Small intestine (tissue), 7 donors: ENCODE data around the gene HOXD13. TPM values are rescaled to one million over a fixed set of nuclear protein-coding genes. Genes with fewer than 3 reads are reported as not detected.
A peak's percentile ranks its signal among the peaks of the same experiment; 100 is the strongest.

Experiments used
- DNase-seq, 2 donors: peaks; one replicate each; pipeline versions ENCODE4 v3.0.0 to v3.0.0-alpha.2; 2013
- FAIRE-seq: peaks from 2 replicates; lab custom pipeline; 2012; peaks lifted over from hg19 to GRCh38; lab: Jason Lieb, UNC
- H3K27ac ChIP-seq, 3 donors: one replicate each; pipeline ENCODE4 v1.5.1; 2013; ENCODE audit warnings: low read length in 2 of 3, mild to moderate bottlenecking in 2 of 3, control low read depth in 1 of 3, inconsistent platforms in 1 of 3, low read depth in 1 of 3, moderate library complexity in 1 of 3
- H3K27me3 ChIP-seq, 3 donors: one replicate each; pipeline ENCODE4 v1.6.1; 2013; ENCODE audit warnings: low read length in 3 of 3, inconsistent platforms in 1 of 3; ENCODE audit not compliant: control insufficient read depth in 3 of 3, insufficient read depth in 3 of 3
- H3K36me3 ChIP-seq, 3 donors: one replicate each; pipeline ENCODE4 v1.6.1; 2013; ENCODE audit warnings: low read length in 3 of 3, inconsistent platforms in 1 of 3, low read depth in 1 of 3, mild to moderate bottlenecking in 1 of 3, moderate library complexity in 1 of 3; ENCODE audit not compliant: control insufficient read depth in 3 of 3, insufficient read depth in 2 of 3
- H3K4me1 ChIP-seq, 3 donors: one replicate each; pipeline ENCODE4 v1.6.1; 2013; ENCODE audit warnings: low read length in 2 of 3, inconsistent platforms in 1 of 3, low read depth in 1 of 3, mild to moderate bottlenecking in 1 of 3, moderate library complexity in 1 of 3; ENCODE audit not compliant: control insufficient read depth in 3 of 3, insufficient read depth in 2 of 3
- H3K4me3 ChIP-seq, 3 donors: one replicate each; pipeline ENCODE4 v1.5.1; 2013; ENCODE audit warnings: low read length in 3 of 3, control low read depth in 1 of 3, inconsistent platforms in 1 of 3, low read depth in 1 of 3, mild to moderate bottlenecking in 1 of 3, moderate library complexity in 1 of 3
- H3K9me3 ChIP-seq, 2 donors: one replicate each; pipeline ENCODE4 v1.6.1; 2013; ENCODE audit warnings: low read depth in 1 of 2, low read length in 1 of 2; ENCODE audit not compliant: control insufficient read depth in 2 of 2, insufficient read depth in 1 of 2
- WGBS, 3 donors: extraction: QIAGEN DNeasy Blood & Tissue Kit; methylation state at CpG; one replicate each; pipeline ENCODE4 v1.1.7; 2013; 5-methylcytosine and 5-hydroxymethylcytosine counted together
- polyA plus RNA-seq, 4 donors: library from polyadenylated mRNA; stranded (reverse) in 3 of 4; unstranded in 1 of 4; fragments of 200-250 nt in 3 of 4; fragments of 120-200 nt in 1 of 4; gene quantifications; one replicate each; pipeline versions ENCODE4 v1.2.1 to v1.2.3, GENCODE V29; 2013
- donor health status: healthy with polysubstance abuse.
- donor health status: control.
- donor health status: control.
- donor health status: Bipolar disorder and iron deficiency.
- donor health status: healthy.

The HOXD13 gene
- polyA plus RNA-seq, 4 donors = not detected

- WGBS, 3 donors = 20 to 36% (median 31%) methylated on average over 4 of the region's 4 CpGs
These were observed 35.2 kb downstream of the HOXD13 start for GRCh38 chr2:176127774-176128072.

GRCh38 chr2:176128172-176128981 is 35.9 kb downstream of the HOXD13 start:
- Histone ChIP-seq H3K27ac (peak overlapping the region in 2 of 3 donors; percentile 17 to 77), H3K27me3 (peaks cover 7 to 91% (median 39%) of the 10 kb centered on the region in 3 donors), H3K4me3 (peak overlapping the region in 1 of 3 donors; percentile 41), H3K36me3 (no peaks in the 10 kb centered on the region), H3K9me3 (no peaks in the 10 kb centered on the region), H3K4me1 (peaks cover 0 to 2% (median 2%) of the 10 kb centered on the region in 3 donors)
- FAIRE-seq (no peak), DNase-seq (peak in 1 of 2 donors; percentile 55)
- 6 to 13% (median 11%) methylated on average over 45 to 49 of the region's 49 CpGs for WGBS, 3 donors

More at GRCh38 chr2:176127774-176128072, 35.2 kb downstream of the HOXD13 start:
- DNase-seq (no peak), FAIRE-seq (no peak)
- H3K36me3 ChIP-seq = no peaks in the 10 kb centered on the region
- H3K27me3 ChIP-seq = peaks cover 10 to 90% (median 42%) of the 10 kb centered on the region in 3 donors
- no peak overlapping the region for H3K27ac ChIP-seq
- H3K4me1 ChIP-seq = peaks cover 0 to 2% (median 2%) of the 10 kb centered on the region in 3 donors
- no peaks in the 10 kb centered on the region for H3K9me3 ChIP-seq
- no peak overlapping the region for H3K4me3 ChIP-seq

DNA sequence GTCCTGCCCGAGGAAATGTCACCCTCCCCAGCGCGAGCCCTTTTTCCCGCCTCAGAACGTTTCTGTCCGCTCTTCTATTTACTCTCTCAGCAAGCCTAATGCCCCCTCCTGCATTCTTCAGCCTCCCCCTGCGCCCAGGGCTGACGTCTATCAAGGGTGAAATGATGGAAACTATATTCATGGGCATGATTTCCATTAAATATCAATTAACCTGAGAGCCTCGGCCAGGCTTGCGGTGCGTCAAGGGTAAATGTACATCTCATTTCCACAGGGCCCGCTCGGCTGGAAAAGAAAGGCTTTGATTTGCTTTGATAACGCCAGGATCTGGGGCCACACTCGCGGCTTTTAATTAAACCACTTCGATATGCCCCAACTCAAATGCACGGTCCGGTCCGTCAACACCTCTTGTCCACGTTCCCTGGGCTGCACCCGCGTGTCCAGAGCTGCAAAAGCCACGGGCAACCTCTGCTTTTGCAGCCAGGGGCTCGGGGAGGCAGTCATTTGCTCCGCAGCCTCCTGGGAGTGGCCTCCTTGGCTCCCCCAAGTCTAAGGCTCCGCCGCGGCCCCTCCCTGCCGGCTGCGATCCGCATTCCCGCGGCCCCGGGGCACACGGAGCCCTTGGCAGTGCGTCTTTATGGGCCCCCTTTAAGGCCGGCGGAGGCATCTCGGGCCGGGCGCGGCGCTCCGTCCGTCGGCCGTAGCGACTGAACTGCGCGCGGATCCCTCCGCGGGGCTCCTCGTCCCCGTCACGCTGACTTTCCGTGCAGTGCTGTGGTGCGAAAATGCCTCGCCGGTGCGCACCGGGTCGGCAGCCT is 36.7 kb downstream of the HOXD13 start, which contains the start of gene HOXD8:
TSS of gene HOXD8 (plus strand) at position 724 of the 815 bp plus-strand sequence. CDS start 662 bp downstream, outside the sequence.
- Histone ChIP-seq H3K27ac (peak within 1 kb of the TSS in 2 of 3 donors; percentile 75 to 77), H3K9me3 (no peaks in the 10 kb centered on the region), H3K4me1 (peaks cover 0 to 2% (median 2%) of the 10 kb centered on the region in 3 donors), H3K4me3 (peak within 1 kb of the TSS; percentile 41 to 45 (median 44)), H3K27me3 (peaks cover 7 to 91% (median 37%) of the 10 kb centered on the region in 3 donors), H3K36me3 (no peaks in the 10 kb centered on the region)
- DNase-seq (peak in 1 of 2 donors; percentile 76), FAIRE-seq (no peak)
- WGBS, 3 donors = 3 to 5% (median 4%) methylated on average over 59 to 64 of the region's 64 CpGs

- peak overlapping the region in 2 of 3 donors; percentile 59 to 75 for H3K27ac ChIP-seq
- WGBS, 3 donors = 1 to 7% (median 4%) methylated on average over 37 to 43 of the region's 43 CpGs
- peak in 1 of 2 donors; percentile 65 for DNase-seq
- no peak for FAIRE-seq
- peaks cover 0 to 2% (median 2%) of the 10 kb centered on the region in 3 donors for H3K4me1 ChIP-seq
- no peaks in the 10 kb centered on the region for H3K9me3 ChIP-seq
- H3K4me3 ChIP-seq = peak overlapping the region; percentile 30 to 45 (median 44)
- peaks cover 7 to 91% (median 36%) of the 10 kb centered on the region in 3 donors for H3K27me3 ChIP-seq
- no peaks in the 10 kb centered on the region for H3K36me3 ChIP-seq
These were observed 37.3 kb downstream of the HOXD13 start for GRCh38 chr2:176129813-176130146.

DNA sequence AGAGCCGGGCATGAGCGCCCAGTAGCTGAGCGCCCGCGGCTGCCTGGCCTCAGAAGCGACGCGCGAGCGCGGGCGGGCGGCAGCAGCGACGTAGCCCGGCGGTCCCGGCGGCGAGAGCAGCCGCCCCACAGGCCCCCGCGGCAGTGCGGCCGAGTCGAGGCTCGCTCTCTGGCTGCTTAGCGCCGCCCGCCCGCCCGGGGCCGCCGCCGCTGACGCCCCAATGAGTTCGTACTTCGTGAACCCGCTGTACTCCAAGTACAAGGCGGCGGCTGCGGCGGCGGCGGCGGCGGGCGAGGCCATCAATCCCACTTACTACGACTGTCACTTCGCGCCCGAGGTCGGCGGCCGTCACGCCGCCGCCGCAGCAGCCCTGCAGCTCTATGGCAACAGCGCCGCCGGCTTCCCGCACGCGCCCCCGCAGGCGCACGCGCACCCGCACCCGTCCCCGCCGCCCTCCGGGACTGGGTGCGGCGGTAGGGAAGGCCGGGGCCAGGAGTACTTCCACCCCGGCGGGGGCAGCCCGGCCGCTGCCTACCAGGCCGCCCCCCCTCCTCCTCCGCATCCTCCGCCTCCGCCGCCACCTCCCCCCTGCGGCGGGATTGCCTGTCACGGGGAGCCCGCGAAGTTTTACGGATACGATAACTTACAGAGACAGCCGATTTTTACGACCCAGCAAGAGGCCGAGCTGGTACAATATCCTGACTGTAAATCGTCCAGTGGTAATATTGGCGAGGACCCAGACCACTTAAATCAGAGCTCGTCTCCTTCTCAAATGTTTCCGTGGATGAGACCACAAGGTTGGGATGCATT is 37.8 kb downstream of the HOXD13 start:
- no peak for FAIRE-seq
- peaks cover 0 to 2% (median 2%) of the 10 kb centered on the region in 3 donors for H3K4me1 ChIP-seq
- peak overlapping the region in 2 of 3 donors; percentile 43 to 75 for H3K27ac ChIP-seq
- H3K27me3 ChIP-seq = peaks cover 7 to 91% (median 36%) of the 10 kb centered on the region in 3 donors
- H3K4me3 ChIP-seq = peak overlapping the region; percentile 41 to 45 (median 44)
- 3 to 6% (median 4%) methylated on average over 64 to 100 of the region's 100 CpGs for WGBS, 3 donors
- H3K36me3 ChIP-seq = no peaks in the 10 kb centered on the region
- no peaks in the 10 kb centered on the region for H3K9me3 ChIP-seq
- DNase-seq = peak in 1 of 2 donors; percentile 67

GRCh38 chr2:176130957-176131847 is 38.7 kb downstream of the HOXD13 start:
- FAIRE-seq = no peak
- DNase-seq = no peak
- peak overlapping the region in 2 of 3 donors; percentile 43 to 75 for H3K27ac ChIP-seq
- 10 to 16% (median 14%) methylated on average over 15 of the region's 15 CpGs for WGBS, 3 donors
- H3K9me3 ChIP-seq = no peaks in the 10 kb centered on the region
- no peaks in the 10 kb centered on the region for H3K36me3 ChIP-seq
- peaks cover 0 to 4% (median 2%) of the 10 kb centered on the region in 3 donors for H3K4me1 ChIP-seq
- H3K4me3 ChIP-seq = peak overlapping the region in 2 of 3 donors; percentile 41 to 44
- H3K27me3 ChIP-seq = peaks cover 7 to 91% (median 40%) of the 10 kb centered on the region in 3 donors

DNA sequence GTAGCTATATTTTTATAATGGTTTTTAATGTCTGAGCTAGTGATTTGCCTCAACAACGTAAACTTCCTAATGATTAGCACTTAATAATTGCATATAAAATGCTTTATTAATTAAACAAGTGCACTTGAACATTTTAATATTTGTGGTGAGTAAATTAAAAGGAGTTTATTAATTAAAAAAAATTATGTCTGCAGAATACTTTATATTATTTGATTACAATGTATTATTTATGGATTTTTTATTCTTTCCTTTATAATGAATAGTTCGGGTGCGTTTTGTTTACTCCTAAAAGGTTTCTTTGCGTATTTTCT is 39.3 kb downstream of the HOXD13 start:
- Histone ChIP-seq H3K27ac (no peak overlapping the region), H3K9me3 (no peaks in the 10 kb centered on the region), H3K36me3 (no peaks in the 10 kb centered on the region), H3K4me1 (peaks cover 0 to 4% (median 2%) of the 10 kb centered on the region in 3 donors), H3K27me3 (peaks cover 8 to 91% (median 41%) of the 10 kb centered on the region in 3 donors), H3K4me3 (peak overlapping the region in 1 of 3 donors; percentile 21)
- 20 to 31% (median 23%) methylated on average over 4 of the region's 4 CpGs for WGBS, 3 donors
- DNase-seq (no peak), FAIRE-seq (no peak)
